C4-2B (cell line): ENCODE data around the gene STAT3.

Experiments used
- H3K27ac ChIP-seq: fragments of 450-650 bp; 2 replicates; pipeline ENCODE4 v1.5.1; 2017
- ZFX ChIP-seq: fragments of 450-650 bp; IDR thresholded peaks from 2 replicates; pipeline ENCODE4 v1.6.1; 2017
- TF ChIP-seq, protein P1 (sequence below): fragments of 450-650 bp; conservative IDR thresholded peaks from 2 replicates; pipeline ENCODE4 v1.5.1; 2017; ENCODE audit warnings: mild to moderate bottlenecking

Gene STAT3

DNA sequence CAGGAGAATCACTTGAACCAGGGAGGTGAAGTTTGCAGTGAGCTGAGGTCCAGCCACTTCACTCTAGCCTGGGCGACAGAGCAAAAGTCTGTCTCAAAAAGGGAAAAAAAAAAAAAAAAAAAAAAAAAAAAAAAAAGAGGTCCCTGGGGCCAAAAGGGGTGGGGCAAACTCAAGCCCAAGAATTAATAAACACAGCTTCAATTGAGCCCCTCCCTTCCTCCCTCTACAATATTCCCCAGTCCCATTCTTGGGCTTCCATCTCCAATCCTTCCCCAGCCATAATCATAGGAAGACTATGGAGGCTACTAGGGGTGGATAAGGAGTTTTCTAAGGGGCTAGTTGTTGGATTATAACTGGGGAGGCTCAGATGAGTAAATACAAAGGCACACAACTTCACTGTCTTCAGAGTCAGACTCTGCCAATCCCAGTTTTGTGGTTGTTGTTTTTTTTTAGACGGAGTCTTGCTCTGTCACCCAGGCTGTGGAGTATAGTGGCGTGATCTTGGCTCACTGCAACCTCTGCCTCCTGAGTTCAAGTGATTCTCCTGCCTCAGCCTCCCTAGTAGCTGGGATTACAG, 25.3 kb upstream of the STAT3 start:
- no peak overlapping the region for H3K27ac ChIP-seq
- TF ChIP-seq, protein P1, sequence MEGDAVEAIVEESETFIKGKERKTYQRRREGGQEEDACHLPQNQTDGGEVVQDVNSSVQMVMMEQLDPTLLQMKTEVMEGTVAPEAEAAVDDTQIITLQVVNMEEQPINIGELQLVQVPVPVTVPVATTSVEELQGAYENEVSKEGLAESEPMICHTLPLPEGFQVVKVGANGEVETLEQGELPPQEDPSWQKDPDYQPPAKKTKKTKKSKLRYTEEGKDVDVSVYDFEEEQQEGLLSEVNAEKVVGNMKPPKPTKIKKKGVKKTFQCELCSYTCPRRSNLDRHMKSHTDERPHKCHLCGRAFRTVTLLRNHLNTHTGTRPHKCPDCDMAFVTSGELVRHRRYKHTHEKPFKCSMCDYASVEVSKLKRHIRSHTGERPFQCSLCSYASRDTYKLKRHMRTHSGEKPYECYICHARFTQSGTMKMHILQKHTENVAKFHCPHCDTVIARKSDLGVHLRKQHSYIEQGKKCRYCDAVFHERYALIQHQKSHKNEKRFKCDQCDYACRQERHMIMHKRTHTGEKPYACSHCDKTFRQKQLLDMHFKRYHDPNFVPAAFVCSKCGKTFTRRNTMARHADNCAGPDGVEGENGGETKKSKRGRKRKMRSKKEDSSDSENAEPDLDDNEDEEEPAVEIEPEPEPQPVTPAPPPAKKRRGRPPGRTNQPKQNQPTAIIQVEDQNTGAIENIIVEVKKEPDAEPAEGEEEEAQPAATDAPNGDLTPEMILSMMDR: no peak
- no peak for TF ChIP-seq ZFX

DNA sequence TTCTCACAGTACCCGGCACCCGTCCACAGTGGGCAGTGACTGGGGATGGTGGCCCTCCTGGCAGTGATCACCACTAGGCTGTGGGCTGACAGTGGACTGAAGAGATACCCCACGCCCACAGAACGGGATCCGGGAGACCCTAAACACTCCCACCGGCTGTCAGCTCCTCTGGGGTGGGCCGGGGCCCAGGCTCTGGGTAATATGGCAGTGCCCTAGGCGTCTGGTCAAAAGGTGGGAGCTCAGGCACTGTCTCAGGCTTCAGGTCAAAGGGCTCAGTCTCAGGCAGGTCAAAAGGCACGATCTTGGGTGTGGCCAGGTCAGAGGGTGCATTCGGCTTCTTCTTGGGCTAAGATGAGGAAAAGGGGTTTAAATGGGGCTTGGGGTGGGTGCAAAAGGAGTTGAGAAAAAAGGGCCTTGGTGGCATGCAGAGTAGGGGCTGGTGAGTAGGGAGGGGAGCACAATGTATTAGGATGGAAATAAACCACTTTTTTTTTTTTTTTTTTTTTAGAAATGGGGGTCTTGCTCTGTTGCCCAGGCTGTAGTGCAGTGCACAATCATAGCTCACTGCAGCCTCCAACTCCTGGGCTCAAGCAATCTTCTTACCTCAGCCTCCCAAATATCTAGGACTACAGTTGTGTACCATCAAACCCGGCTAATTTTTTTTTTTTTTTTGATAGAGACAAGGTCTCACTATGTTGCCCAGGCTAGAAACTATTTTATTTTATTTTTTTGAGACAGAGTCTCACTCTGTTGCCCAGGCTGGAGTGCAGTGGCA, 23.9 kb upstream of the STAT3 start:
- no peak for TF ChIP-seq ZFX
- TF ChIP-seq, protein P1: no peak
- H3K27ac ChIP-seq: no peak overlapping the region

DNA sequence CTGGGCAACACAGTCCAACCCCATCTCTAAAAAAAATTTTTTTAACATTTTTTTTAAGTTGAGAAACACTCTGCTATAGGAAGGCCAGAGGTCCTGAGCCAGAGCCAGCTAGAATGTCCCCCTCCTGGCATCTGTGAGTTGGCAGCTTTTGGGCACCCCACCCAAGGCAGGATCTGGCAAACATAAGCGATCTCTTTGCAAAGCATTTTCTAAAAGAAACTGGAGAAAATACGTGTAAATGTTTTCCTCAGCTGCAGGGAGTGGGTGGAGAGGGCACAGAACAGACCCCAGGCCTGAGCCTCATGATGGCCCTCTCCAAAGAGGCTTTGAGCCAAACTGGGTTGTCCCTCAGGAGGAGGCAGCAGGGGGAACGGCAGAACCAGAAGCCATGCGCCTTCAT, 23.1 kb upstream of the STAT3 start:
- H3K27ac ChIP-seq: no peak overlapping the region
- TF ChIP-seq, protein P1: no peak

DNA sequence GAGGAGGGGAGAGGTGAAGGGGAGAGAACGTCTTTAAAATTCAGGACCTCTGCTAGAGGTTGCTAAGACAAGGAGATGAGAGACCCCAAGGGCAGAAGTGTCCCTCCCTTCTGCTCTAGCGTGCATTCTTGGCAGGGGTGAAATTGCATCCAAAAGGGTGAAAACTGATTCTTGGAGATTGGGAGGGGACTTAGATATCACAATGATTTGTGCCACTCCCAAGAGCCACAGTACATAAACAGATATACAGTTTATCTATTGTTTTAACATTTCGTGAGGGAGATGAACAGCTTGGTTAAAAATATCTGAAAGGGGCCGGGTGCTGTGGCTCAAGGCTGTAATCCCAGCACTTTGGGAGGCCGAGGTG, 22.1 kb upstream of the STAT3 start:
- no peak overlapping the region for H3K27ac ChIP-seq

DNA sequence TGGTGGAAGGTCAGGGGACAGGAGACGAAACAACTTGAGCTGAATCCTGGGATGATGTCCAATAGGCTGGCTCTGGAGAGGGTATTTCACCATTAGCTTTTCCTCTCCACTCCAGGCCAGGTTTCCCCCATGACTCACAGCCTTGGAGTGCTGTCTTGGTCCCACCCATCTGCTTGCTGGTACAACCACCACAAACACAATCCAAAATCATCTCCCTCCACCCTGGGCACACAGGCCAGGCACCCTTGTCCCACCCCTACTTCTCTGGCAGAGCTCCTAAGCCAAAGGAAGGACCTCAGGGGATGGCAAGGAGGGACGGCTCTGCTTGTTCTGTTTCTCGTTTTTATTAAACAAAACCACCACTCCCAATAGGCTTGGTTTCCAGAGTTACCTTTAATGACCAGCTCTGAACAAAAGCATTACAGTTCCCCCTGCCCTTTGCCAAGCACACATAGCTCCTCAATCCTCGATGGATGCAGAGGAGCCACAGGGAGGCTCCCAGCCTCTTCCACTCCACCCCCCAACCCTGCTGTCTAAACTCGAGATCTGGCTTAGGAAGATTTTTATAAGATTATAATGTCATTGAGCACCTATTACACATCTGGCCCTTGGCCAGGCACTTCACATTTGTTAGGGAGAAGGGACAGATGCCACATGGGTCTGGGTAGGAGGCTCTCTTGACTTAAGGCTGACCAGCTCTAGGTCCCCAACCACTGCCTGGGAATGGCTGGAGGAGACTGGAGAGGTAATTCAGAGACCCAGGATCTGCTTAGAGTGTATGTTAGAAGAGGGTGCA, 21.5 kb upstream of the STAT3 start:
- TF ChIP-seq, protein P1: no peak
- TF ChIP-seq ZFX: no peak
- H3K27ac ChIP-seq: no peak overlapping the region

More for the DNA sequence above, 22.1 kb upstream of the STAT3 start:
- TF ChIP-seq ZFX: no peak
- TF ChIP-seq, protein P1: no peak

DNA sequence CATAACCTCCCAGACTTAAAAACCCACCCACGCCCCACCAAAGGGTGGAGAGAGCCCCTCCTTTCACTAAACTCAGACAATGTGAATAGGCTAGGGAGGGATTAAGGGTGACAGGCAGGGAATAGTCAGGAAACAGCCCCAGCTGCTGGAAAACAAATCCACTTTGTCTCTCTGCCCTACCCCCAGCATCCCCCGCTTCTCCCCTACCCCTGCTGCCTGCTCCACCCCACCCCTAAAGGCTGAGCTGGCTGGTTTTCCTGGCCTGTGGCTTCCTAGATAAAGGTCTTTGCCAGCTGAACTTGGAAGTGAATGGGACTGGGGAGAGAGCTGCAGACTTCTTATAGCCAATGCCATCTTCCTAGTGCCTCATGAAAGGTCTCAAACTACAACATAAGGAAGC, 19.8 kb upstream of the STAT3 start:
- TF ChIP-seq, protein P1: no peak
- TF ChIP-seq ZFX: no peak
- no peak overlapping the region for H3K27ac ChIP-seq

DNA sequence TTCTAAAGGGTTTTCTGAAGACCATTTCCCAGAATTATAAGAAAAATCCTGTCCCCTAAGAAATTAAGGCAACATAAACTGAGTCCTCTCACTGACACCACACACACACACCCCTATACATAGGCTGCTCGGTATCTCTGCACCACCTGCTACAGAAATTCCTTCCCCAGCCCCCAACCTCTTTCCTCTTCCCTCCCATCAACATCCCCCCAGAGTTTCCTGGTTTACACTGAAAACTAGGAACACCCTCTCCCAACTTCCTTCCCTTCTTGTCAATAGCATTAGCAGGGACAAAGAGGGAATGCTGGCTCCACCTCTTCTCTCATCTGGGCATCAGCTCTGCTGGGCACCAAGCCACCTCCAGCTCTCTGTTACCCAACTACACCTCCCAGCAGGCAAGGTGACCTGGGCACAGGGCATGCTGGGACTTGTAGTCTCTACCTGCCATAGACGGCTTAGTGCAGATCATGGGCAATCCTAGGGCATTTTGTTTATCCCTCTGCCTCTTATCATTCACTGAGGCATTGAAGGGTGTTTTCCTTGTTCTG, 19.1 kb upstream of the STAT3 start:
- TF ChIP-seq, protein P1: no peak
- TF ChIP-seq ZFX: no peak
- no peak overlapping the region for H3K27ac ChIP-seq
